Pancreas (tissue), 10 donors: ENCODE data around the gene CCDC90B. TPM values are rescaled to one million over a fixed set of nuclear protein-coding genes. Genes with fewer than 3 reads are reported as not detected.
A peak's percentile ranks its signal among the peaks of the same experiment; 100 is the strongest.

ENCODE experiments used
- ATAC-seq, 4 donors: fragments of 200-7000 bp; cut with Tn5 transposase; one replicate each; pipeline versions ENCODE4 v1.8.0 to v1.9.1; 2020; ENCODE audit warnings: mild to moderate bottlenecking in 4 of 4, moderate library complexity in 4 of 4
- DNase-seq, 6 donors: peaks; one replicate each; pipeline ENCODE4 v3.0.0-alpha.2; 2020
- FAIRE-seq: peaks from 2 replicates; lab custom pipeline; 2012; peaks lifted over from hg19 to GRCh38; lab: Jason Lieb, UNC
- H3K27ac ChIP-seq, 4 donors: fragments of 200-600 bp; sonication (generic); 1 replicate in 3 of 4; 2 replicates in 1 of 4; pipeline versions ENCODE4 v1.5.0 to v1.8.0; 2020
- H3K27me3 ChIP-seq, 4 donors: fragments of 200-600 bp; one replicate each; pipeline ENCODE4 v1.8.0; 2021
- H3K36me3 ChIP-seq, 3 donors: fragments of 200-600 bp; sonication (generic) in 1 of 3; one replicate each; pipeline versions ENCODE4 v1.5.0 to v1.8.0; 2020 to 2021
- H3K4me1 ChIP-seq, 3 donors: fragments of 200-600 bp; one replicate each; pipeline ENCODE4 v1.8.0; 2021
- H3K4me3 ChIP-seq, 4 donors: fragments of 200-600 bp; sonication (generic) in 2 of 4; one replicate each; pipeline versions ENCODE4 v1.5.0 to v1.8.0; 2020 to 2021
- H3K9me3 ChIP-seq, 4 donors: fragments of 200-600 bp; one replicate each; pipeline ENCODE4 v1.8.0; 2021
- WGBS, 2 donors: extraction: QIAGEN DNeasy Blood & Tissue Kit; methylation state at CpG; one replicate each; pipeline ENCODE4 v1.1.7; 2013; 5-methylcytosine and 5-hydroxymethylcytosine counted together
- intact Hi-C, 3 donors: fragments of 100-400 bp; cut with DNase I; formaldehyde crosslinking; loops; one replicate each; pipeline versions ENCODE4 v1.11.1 to v1.14.2; 2022
- polyA plus RNA-seq, 2 donors: library from polyadenylated mRNA; stranded (reverse); fragments of 200-250 nt; gene quantifications; one replicate each; pipeline ENCODE4 v1.2.3, GENCODE V29; 2013
- total RNA-seq, 6 donors: library from RNA; stranded (reverse); fragmentation: NEBNext Ultra II Directional in 4 of 6; extraction: Animal tissue kit (Norgen Biotek cat#: 25700) in 4 of 6; gene quantifications; one replicate each; pipeline versions ENCODE4 v1.2.1 to v1.2.4, GENCODE V29; 2021 to 2023
- TF ChIP-seq, protein P1 (sequence below), 4 donors: fragments of 200-600 bp; sonication (generic) in 3 of 4; IDR thresholded peaks; one replicate each; pipeline versions ENCODE4 v1.5.0 to v1.8.0; 2021; ENCODE audit warnings: antibody characterized with exemption in 4 of 4
- donor health status: healthy with polysubstance abuse.
- donor health status: DM: no; HTN: no; CAD: no; lungs with moderate emphysema.
- donor health status: DM: no; HTN: no; CAD: no.
- donor health status: control.
- donor health status: control.
- donor health status: Bipolar disorder and iron deficiency.
- donor health status: DM: yes; HTN: yes; CAD: no.
- donor health status: DM: no; HTN: no; CAD: no.
- donor health status: DM: no; HTN: no; CAD: no.
- donor health status: DM: yes; HTN: yes; CAD: no.

Gene CCDC90B
- total and polyA plus RNA-seq, 8 donors = 12.1 to 25.1 (median 16.3) TPM

DNA sequence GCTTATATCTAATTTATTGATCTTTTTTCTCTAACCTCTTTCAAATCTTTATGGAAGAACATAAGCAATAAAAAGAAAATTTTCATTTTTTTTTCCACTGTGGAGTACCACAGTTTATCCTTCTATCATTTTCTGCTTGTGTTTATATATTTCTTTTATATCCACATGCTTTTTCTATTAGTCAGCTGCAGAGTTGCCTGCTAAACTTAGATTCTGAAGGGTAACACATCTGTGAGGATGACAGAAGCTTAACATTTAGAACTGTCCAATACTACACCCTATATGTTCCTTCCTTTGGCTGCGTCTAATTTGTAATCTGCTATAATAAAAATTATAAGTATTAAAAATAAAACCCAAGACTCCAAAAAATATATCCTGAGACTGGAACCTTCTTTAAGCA, 20.8 kb downstream of the CCDC90B start:
- DNase-seq (no peak), FAIRE-seq (no peak), ATAC-seq (no peak)
- TF ChIP-seq, protein P1, sequence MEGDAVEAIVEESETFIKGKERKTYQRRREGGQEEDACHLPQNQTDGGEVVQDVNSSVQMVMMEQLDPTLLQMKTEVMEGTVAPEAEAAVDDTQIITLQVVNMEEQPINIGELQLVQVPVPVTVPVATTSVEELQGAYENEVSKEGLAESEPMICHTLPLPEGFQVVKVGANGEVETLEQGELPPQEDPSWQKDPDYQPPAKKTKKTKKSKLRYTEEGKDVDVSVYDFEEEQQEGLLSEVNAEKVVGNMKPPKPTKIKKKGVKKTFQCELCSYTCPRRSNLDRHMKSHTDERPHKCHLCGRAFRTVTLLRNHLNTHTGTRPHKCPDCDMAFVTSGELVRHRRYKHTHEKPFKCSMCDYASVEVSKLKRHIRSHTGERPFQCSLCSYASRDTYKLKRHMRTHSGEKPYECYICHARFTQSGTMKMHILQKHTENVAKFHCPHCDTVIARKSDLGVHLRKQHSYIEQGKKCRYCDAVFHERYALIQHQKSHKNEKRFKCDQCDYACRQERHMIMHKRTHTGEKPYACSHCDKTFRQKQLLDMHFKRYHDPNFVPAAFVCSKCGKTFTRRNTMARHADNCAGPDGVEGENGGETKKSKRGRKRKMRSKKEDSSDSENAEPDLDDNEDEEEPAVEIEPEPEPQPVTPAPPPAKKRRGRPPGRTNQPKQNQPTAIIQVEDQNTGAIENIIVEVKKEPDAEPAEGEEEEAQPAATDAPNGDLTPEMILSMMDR (IDR thresholded peaks at IDR 0.05) = no peak
- Histone ChIP-seq H3K36me3 (peaks cover 0 to 46% (median 16%) of the 10 kb centered on the region in 3 donors), H3K4me3 (no peak overlapping the region), H3K27me3 (no peaks in the 10 kb centered on the region), H3K27ac (no peak overlapping the region), H3K9me3 (no peaks in the 10 kb centered on the region), H3K4me1 (no peaks in the 10 kb centered on the region)
- intact Hi-C loops = no loop called here
- 98% methylated on average over 1 of the region's 1 CpG for WGBS, 2 donors

DNA sequence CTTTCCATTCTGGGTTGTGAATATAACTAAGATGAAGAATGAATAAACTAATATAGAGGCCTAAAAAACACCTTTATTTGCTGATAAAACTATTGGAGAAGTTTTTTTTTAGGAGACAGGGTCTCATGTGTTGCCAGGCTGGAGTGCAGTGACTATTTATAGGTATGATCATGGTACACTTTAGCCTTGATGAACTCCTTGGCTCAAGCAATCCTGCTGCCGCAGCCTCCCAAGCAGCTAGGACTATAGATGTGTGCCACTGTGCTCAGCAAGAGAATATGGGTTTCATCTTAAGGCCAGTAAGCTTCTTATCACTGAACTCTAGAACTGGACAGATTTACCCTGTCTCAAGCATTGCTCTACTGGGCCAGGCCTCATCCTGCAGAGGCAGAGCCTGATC, 26.6 kb downstream of the CCDC90B start:
- Histone ChIP-seq H3K4me1 (no peaks in the 10 kb centered on the region), H3K27ac (no peak overlapping the region), H3K27me3 (no peaks in the 10 kb centered on the region), H3K36me3 (peaks cover 0 to 36% (median 10%) of the 10 kb centered on the region in 3 donors), H3K9me3 (no peaks in the 10 kb centered on the region), H3K4me3 (no peak overlapping the region)
- no peak for FAIRE-seq
- ATAC-seq = no peak
- intact Hi-C loops = loop anchor here in 1 of 3 donors (10.0 kb wide), 1 partner anchor 355 kb away; the partner anchor contains the start of genes DDIAS and PRCP
- TF ChIP-seq, protein P1 (IDR thresholded peaks at IDR 0.05) = no peak
- DNase-seq = no peak
- 91 to 93% methylated on average over 1 of the region's 1 CpG for WGBS, 2 donors

DNA sequence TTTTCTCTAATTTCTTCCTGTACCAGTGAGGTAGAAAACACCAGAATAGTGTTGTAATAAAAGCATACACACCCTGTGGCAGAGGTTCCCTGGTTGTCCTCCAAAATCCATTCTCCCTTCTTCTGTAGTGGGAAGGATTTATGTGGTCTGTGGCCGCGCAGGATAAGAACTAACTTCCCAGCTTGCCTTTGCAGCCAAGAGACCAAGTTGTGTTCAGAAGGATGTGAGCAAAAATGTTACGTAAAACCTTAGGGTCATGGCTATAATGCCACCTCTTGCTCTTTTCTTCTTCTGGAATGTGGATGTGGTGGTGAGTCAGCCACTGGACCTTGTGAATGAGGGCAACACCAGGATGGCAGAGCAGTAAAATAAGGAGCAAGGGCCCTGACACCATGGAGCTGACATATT, 28.4 kb downstream of the CCDC90B start:
- no peak overlapping the region for H3K4me3 ChIP-seq
- WGBS, 2 donors = 95 to 99% methylated on average over 3 of the region's 3 CpGs
- no peak overlapping the region for H3K27ac ChIP-seq
- no peaks in the 10 kb centered on the region for H3K27me3 ChIP-seq
- TF ChIP-seq, protein P1 (IDR thresholded peaks at IDR 0.05) = no peak
- no peak for DNase-seq
- no peaks in the 10 kb centered on the region for H3K9me3 ChIP-seq
- no peaks in the 10 kb centered on the region for H3K4me1 ChIP-seq
- FAIRE-seq = no peak
- intact Hi-C loops = loop anchor here in 1 of 3 donors (10.0 kb wide), 1 partner anchor 353 kb away; the partner anchor contains the start of genes DDIAS and PRCP
- no peak for ATAC-seq
- peaks cover 0 to 20% (median 1%) of the 10 kb centered on the region in 3 donors for H3K36me3 ChIP-seq

DNA sequence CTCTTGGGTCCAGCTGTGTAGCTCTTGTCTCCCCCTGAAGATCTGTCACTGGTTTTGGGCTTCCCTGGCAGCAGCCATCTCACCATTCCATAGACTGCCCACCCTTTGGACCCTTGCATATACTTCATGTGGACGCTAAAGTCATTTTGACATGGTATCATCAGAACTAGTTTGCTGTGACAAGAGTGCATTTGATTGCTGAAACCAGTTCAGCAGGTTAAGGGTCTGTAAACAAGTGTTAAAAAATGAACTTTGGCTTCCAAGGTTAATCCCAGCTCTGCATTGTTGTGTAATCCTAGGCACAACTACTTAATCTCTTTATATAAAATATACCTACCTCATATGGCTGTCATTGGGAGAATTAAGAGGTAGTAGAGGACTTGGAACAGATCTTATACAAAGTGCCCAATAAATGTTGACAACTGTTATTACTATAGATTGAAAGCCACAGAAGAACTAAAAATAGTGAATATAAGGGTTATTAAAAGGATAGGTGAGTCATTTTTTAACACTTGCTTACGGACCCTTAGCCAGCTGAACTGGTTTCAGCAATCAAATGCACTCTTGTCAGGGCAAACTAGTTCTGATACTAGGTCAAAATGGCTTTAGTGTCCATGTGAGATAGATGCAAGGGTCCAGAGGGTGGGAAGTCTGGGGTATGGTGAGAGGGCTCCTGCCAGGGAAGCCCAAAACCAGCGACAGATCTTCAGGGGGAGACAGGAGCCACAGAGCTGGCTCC, 29.4 kb downstream of the CCDC90B start:
- no peak for FAIRE-seq
- Histone ChIP-seq H3K27ac (no peak overlapping the region), H3K4me3 (no peak overlapping the region), H3K9me3 (no peaks in the 10 kb centered on the region), H3K36me3 (peaks cover 0 to 13% (median 0%) of the 10 kb centered on the region in 3 donors), H3K27me3 (no peaks in the 10 kb centered on the region), H3K4me1 (no peaks in the 10 kb centered on the region)
- TF ChIP-seq, protein P1 (IDR thresholded peaks at IDR 0.05) = no peak
- no peak for DNase-seq
- intact Hi-C loops = loop anchor here in 1 of 3 donors (10.0 kb wide), 1 partner anchor 352 kb away; the partner anchor contains the start of genes DDIAS and PRCP
- ATAC-seq = peak in 3 of 4 donors; percentile 13 to 58 (median 17)
- WGBS, 2 donors = 38 to 44% methylated on average over 3 of the region's 3 CpGs

DNA sequence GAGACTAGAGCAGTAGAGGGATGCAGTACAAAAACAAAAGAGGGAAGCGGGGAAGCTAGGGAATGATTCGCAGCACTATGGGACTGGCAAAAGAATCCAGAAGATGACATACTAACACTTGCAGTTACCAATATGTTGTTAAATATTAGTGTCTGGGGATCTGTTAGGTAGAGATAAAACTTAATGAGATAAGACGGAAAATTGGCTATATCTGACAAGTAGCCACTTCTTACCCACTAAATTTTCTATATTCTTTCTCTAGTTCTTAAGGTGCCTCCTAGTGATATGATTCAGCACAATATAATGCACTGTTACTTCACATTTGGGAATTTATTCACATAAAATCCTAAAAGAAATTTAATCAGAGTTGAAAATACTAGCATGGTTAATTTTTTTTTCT, 30.8 kb downstream of the CCDC90B start:
- Histone ChIP-seq H3K4me3 (no peak overlapping the region), H3K36me3 (peaks cover 0 to 9% (median 0%) of the 10 kb centered on the region in 3 donors), H3K9me3 (no peaks in the 10 kb centered on the region), H3K4me1 (no peaks in the 10 kb centered on the region), H3K27ac (no peak overlapping the region), H3K27me3 (no peaks in the 10 kb centered on the region)
- FAIRE-seq (no peak), ATAC-seq (no peak), DNase-seq (no peak)
- intact Hi-C loops = loop anchor here in 1 of 3 donors (10.0 kb wide), 1 partner anchor 351 kb away; the partner anchor contains the start of genes DDIAS and PRCP
- WGBS, 2 donors = 77 to 91% methylated on average over 3 of the region's 3 CpGs
- TF ChIP-seq, protein P1 (IDR thresholded peaks at IDR 0.05) = no peak
